Left ventricle myocardium superior (tissue), 1 donor: Measurements from ENCODE around the gene FN3KRP. TPM values are rescaled to one million over a fixed set of nuclear protein-coding genes. Genes with fewer than 3 reads are reported as not detected.
A peak's percentile ranks its signal among the peaks of the same experiment; 100 is the strongest.
"Not testable (repeated sequence)": the region's sequence is repeated elsewhere in the genome, so short reads cannot be mapped to it uniquely, and the experiment has no call there.

Source experiments
- ATAC-seq: fragments of 200-7000 bp; cut with Tn5 transposase; one replicate; pipeline ENCODE4 v1.9.1; 2020; ENCODE audit warnings: mild to moderate bottlenecking, moderate library complexity
- DNase-seq: peaks from one replicate; pipeline ENCODE4 v3.0.0-alpha.2; 2020
- intact Hi-C: fragments of 100-400 bp; cut with micrococcal nuclease; formaldehyde crosslinking; loops from one replicate; pipeline ENCODE4 v1.11.0; 2022
- total RNA-seq: library from RNA; stranded (reverse); fragmentation: NEBNext Ultra II Directional; extraction: Animal tissue kit (Norgen Biotek cat#: 25700); gene quantifications from one replicate; pipeline ENCODE4 v1.2.1, GENCODE V29; 2021
- donor health status: DM: no; HTN: yes; CAD: no; lungs with severe emphysema.

FN3KRP gene
- total RNA-seq, 1 donor from 2014 or later: 14.0 TPM

GRCh38 chr17:82736511-82737185 is 20.1 kb downstream of the FN3KRP start:
- ATAC-seq: no peak
- DNase-seq: no peak
- intact Hi-C loops: no loop called here

DNA sequence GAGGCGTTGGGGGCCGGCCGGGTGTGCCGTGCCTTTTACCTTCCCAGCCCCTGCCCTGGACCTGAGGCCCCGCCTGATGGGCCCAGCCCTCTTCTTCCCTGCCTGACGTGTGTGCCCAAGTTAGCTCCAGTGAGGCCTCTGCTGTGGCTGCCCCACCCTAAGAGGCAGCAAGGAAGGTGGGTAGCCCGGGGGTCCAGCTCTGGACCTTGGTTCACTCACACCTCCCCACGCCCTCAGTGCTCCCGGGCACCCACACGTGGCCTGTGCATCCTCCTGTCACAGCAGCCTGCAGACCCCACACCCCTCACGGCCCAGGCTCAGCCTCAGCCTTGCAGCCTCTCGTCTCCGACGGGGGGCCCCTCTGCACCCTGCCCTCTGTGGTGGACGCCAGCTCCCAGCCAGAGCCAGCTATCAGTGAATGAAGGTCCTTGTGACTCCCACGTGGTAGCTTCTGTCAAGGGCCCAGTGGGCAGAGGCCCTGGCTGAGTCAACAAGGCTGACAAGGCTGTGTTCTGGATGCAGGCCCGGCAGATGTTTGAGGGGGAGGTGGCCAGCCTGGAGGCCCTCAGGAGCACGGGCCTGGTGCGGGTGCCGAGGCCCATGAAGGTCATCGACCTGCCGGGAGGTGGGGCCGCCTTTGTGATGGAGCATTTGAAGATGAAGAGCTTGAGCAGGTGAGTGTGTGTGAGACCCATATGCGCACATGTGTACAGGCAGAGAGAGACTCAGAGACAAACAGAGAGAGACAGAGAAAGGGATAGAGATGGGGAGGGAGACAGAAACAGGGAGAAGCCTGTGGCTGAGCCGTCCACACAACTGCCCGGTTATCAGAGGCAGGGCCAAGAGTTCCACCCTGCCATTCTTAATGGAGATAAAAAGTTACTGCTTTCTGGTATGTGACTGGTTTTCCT is 21.7 kb downstream of the FN3KRP start:
- peak; percentile 89 for ATAC-seq

DNA sequence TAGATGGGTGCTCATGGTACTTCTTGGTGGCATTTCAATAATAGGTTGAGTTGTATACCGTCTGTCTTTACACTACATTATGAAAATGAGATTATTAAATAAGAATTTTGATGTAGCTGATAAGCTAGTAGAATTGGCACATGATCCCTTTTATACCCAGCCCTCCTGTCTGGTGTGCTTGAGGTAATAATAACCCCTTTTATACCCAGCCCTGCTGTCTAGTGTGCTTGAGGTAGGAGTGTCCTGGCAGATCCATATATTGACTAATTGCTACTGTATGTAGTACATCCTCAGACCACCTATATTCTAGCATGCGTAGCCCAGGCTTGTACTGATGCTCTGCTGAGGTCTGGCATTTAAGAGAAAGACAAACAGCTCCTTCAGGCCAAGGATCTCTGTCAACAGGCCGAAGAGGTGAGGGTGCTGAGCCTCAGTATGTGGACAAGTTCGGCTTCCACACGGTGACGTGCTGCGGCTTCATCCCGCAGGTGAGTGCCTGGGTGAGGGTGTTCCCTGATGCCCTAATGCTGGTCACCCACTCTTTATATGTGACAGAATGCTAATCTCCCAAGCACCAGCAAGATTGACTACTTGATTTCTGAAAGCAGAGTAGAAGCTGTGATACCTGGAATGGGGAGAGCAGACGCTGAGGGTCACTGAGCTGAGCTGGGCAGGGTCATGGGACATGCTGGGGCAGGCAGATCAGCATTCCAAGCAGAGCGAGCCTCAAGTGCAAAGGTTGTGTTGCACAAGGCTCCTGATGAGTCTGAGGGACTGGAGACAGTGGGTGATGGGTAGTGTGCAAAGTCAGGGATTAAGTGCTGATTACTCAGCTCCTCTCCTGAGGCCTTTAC is 24.6 kb downstream of the FN3KRP start:
- DNase-seq (no peak), ATAC-seq (no peak)
- intact Hi-C loops: no loop called here

More for the DNA sequence above, 21.7 kb downstream of the FN3KRP start:
- DNase-seq: peak; percentile 89
- intact Hi-C loops: no loop called here

- peak; percentile 13 for ATAC-seq
- intact Hi-C loops: no loop called here
- no peak for DNase-seq
Measured at GRCh38 chr17:82743344-82744219, 27.1 kb downstream of the FN3KRP start.

DNA sequence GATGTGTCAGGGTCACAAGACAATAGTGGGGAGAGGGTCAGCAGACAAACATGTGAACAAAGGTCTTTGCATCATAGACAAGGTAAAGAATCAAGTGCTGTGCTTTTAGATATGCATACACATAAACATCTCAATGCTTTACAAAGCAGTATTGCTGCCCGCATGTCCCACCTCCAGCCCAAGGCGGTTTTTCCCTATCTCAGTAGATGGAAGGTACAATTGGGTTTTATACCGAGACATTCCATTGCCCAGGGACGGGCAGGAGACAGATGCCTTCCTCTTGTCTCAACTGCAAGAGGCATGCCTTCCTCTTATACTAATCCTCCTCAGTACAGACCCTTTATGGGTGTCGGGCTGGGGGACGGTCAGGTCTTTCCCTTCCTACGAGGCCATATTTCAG is 28.2 kb downstream of the FN3KRP start:
- DNase-seq, ATAC-seq, intact Hi-C loops: not testable (repeated sequence)

DNA sequence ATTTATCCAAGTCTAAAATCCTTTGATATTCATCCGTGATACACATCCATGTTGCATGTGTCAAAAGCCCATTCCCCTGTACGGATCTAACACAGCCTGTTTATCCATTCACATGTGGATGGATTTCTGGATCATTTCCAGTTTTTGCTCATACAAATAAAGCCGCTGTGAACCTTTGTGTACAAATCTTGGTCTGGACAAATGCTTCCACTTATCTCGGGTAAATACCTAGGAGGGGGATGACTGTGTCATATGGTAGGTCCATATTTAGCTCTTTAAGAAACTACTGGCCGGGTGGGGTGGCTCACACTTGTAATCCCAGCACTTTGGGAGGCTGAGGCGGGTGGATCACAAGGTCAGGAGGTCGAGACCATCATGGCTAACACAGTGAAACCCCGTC is 29.0 kb downstream of the FN3KRP start:
- intact Hi-C loops: no loop called here
- ATAC-seq: no peak
- no peak for DNase-seq

DNA sequence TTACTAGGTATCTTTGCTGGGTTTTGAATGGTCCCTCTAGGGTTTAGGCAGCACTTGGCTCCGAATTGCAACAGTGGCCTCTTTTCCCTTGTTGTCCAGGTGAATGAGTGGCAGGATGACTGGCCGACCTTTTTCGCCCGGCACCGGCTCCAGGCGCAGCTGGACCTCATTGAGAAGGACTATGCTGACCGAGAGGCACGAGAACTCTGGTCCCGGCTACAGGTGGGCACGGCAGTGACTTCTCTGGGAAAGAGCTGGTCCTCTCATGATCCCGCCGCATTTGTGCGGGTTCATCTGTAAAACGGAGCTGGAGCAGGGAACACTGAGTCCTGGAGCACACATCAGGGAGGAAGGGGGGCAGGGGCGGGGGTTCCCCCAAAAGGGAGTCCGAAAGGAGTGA is 32.2 kb downstream of the FN3KRP start:
- DNase-seq (peak; percentile 28), ATAC-seq (no peak)
- intact Hi-C loops: no loop called here

- DNase-seq: peak; percentile 30
Measured at GRCh38 chr17:82750241-82750908, 33.9 kb downstream of the FN3KRP start.

GRCh38 chr17:82751171-82751570 is 34.7 kb downstream of the FN3KRP start:
- no peak for ATAC-seq
- no peak for DNase-seq
- intact Hi-C loops: no loop called here

More at GRCh38 chr17:82750241-82750908, 33.9 kb downstream of the FN3KRP start:
- intact Hi-C loops: no loop called here
- no peak for ATAC-seq

GRCh38 chr17:82751571-82752370 is 35.3 kb downstream of the FN3KRP start, which contains the start of gene TBCD:
Gene TBCD (plus strand): TSS chr17:82752065. CDS start chr17:82752194, 129 bp downstream.
- intact Hi-C loops: no loop called here
- DNase-seq: peak; percentile 93
- ATAC-seq: peak; percentile 90

- peak; percentile 62 for DNase-seq
- intact Hi-C loops: no loop called here
- ATAC-seq: peak; percentile 10
Measured at GRCh38 chr17:82752371-82753200, 36.1 kb downstream of the FN3KRP start.

- no peak for DNase-seq
- no peak for ATAC-seq
- intact Hi-C loops: no loop called here
Measured at GRCh38 chr17:82753201-82753464, 36.6 kb downstream of the FN3KRP start.

- ATAC-seq: no peak
- intact Hi-C loops: no loop called here
- no peak for DNase-seq
Measured at GRCh38 chr17:82754297-82755208, 38.0 kb downstream of the FN3KRP start.

DNA sequence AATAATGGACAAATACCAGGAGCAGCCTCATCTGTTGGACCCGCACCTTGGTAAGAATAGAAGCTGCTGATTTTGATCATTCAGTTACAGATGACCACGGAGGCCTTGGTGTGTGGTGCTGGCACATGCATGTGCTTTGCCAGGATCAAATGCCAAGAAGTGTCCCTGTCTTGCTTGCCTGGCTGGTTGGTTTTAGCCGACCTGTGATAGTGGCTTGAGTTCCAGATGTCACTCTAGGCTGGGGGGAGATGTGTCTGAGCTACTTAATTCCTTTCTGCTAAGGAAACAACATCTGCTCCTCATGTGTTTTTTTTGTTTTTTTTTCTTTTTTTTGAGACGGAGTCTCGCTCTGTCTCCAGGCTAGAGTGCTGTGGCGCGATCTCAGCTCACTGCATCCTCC is 39.7 kb downstream of the FN3KRP start:
- intact Hi-C loops: no loop called here
- ATAC-seq: no peak
- DNase-seq: no peak

- peak; percentile 70 for ATAC-seq
- no peak for DNase-seq
Measured at GRCh38 chr17:82765371-82765770, 48.9 kb downstream of the FN3KRP start.

More at GRCh38 chr17:82765371-82765770, 48.9 kb downstream of the FN3KRP start:
- intact Hi-C loops: no loop called here
